CD4-positive, alpha-beta T cell treated with Interleukin-6 at 100 ng/mL for 8 hours (primary cell): Measurements from ENCODE around the gene CAMKK1.

Experiments
- DNase-seq: peaks from one replicate; pipeline ENCODE4 v3.0.0-alpha.2; 2020; ENCODE audit warnings: mixed read lengths, low spot score

The CAMKK1 gene

DNA sequence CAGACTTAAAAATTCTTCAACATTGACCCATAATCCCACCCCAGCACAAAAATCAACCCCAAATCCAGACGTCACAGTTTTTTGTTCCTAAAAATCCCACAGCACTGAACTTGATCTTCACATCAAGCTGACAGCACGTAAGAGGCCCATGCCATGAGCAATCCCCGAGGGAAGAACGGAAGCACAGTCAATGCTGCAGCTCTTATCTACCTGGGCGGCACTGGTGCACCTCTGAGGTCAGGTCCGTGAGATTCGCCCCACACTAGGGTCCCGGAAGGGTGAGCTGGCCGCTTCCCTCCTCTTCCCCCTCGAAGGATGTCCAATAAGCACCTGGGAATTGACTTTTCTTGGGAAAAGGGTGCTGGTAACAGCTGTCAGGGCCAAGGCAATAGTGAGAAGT lies 80.6 kb downstream of the CAMKK1 start:
- no peak for DNase-seq
